ENCODE data around the gene COL26A1.
A peak's percentile ranks its signal among the peaks of the same experiment; 100 is the strongest.

The COL26A1 gene

DNA sequence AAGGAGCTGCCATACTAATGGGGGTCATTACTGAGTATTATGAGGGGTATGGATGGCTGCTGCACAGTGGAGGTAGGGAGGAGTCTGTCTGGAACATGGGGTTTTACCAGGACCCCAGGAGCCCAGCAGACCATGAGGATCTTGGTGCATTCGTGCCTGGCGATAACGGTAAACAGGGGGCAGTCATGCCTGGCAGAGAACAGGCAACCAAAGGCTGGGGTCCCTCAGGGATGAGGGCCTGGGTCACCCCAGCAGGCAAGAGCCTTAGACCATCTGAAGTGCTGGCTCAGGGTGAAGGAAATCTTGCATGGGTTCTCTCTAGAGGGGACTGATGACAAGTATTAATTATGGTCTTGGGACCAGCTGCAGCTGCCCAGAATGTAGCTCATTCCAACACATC is 220.3 kb downstream of the COL26A1 start:
- no peak for DNase-seq

DNA sequence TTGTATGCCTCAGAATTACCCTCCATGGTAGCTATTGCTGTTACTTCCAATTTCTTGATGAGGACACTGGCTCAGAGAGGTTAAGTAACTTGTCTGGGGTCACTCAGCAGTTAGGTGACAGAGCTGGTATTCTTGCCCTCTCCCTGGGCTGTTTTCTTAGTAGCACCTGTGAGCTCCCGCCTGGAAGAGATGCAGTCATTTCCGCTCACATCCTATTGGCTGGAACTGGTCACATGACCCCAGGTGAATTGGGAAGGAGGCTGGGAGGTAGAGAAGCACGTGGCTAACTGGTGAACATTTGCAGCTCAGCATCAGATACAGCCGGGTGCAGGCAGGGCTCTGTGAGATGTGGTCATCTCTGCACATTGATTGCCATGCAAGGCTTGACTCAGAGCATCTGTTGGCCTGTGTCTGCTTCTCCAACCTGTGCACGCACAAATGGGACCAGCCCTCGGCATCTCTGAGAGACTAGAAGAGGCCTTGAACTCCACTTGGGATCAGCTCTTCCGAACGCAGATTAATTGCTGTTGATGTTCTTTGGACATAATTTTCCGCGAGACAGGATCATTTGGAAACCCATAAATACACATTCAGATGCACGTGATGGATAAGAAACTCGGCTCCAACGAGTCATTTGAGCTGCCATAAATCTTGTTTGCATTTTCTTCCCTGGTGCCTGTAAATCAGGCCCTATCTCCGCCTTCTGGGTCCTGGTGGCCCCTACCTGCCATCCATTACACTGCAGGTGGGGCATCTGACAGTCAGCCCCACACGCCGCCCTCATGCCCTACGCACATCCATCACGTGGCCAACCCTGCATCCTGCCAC is 223.6 kb downstream of the COL26A1 start:
- no peak for DNase-seq

DNA sequence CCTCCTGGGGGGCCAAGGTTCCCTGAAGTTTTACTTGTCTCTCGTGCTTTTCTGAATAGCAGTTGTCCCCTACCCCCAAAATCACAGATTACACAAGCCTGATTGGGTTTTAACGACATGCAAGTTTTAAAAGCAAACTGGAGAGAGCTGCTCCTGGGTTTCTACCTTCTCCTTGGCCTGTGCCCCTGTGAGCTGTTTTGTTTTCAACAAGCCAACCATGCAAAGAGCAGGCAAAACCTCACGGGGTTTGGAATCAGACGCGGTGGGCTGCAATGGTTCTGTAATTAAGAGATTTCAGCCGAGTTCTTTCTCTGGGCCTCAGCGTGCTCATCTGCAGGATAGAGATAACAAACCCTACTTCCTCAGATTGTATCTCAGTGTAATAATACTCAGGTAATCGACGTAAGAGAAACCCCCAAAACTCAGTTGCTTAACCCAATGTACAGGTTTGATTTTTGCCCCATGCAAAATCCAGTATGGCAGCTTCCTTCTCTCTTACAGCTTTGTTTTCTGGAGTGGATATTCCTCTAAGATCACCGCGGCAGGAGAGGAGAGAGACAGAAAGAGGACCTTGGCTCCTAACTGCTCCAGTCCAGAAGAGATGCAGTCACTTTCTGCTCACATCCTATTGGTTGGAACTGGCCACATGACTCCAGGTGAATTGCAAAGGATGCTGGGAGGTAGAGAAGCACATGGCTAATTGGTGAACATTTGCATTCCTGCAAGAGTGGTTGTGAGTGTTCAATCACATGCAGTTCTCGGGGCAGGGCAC is 224.4 kb downstream of the COL26A1 start:
- DNase-seq, result no peak

DNA sequence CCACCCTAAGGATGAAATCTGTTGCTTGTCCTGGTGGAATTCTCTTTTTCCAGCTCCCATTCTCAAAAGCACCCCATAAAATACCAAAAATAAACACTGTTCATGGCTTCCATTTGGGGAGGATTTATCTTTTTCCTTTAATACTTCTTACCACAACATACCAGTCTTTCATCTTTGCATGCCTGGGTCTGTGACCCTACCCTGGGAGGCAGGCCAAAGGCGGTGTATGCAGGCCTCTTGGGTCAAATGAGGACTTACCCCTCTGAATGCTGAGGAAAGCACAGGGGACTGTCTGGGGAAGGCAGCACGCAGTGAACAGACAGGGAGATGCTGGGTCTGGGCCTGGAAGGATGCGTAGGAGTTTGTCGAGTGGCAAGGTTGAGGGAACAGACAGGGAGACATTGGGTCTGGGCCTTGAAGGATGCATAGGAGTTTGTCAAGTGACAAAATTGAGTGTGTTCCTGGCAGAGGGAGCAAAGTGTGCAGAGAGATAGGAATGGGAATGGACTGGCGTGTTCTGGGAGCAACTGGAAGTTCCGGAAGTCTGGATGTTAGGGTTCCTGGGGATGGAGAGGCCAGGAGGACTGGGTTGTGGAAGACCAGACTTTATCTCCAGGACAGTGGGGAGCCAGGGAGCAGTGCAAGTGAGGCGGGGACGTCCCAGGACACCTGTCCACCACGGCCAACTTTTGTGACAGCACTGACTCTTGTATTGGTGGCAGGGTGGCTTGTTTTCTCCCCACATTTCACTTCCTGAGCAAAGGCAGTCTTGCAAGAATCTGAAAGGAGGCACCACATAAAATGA is 225.7 kb downstream of the COL26A1 start:
- no peak for DNase-seq

DNA sequence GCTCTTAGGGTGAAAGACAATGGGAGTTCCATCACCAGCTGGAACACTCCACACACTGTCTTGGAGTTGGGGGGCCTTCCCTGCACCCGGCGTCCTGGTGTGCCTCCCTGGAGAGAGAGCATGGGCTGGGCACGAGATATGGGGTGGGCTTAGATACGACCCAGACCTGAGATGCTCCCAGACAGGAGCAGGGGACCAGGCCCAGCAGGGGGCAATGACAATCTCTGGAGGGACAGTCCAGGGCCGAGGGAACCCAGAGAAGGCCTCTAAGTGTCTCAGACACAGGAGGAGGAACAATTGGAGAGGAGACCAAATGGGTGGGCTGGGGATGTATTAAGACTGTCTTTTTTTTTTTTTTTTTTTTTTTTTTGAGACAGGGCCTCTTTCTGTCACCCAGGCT is 226.4 kb downstream of the COL26A1 start:
- DNase-seq, result no peak

DNA sequence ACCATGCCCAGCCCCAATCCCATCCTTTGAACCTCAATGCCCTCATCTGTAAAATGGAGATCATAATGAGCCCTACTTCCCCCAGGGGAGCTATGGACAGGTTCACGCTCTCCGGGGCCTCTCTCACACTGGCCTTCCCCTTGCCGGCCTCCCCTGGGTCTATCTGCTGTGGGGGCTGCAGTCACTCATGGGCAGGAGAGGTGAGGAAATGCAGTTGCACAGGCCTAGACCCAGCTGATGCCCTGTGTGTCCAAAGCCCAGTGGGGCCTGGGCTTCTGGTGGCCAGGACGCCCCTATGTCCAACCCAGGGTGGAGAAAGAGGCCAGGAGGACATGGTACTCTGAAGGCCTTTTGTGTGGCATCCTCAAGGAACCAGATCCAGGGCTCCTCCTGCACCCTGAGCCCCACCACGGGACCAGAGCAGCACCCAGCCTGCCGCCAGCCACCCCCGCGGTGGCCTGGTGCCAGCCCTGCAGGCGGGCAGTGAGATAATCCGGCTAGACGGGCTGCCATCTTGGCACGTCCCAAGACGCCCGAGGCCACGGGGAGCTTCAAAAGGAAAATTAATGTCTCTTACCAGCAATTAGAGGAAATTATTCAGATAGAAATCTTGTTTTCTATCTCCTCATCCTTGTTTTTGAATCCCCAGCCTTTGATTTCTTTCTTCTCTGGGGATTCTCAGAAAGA is 227.4 kb downstream of the COL26A1 start:
- DNase-seq, result no peak

DNA sequence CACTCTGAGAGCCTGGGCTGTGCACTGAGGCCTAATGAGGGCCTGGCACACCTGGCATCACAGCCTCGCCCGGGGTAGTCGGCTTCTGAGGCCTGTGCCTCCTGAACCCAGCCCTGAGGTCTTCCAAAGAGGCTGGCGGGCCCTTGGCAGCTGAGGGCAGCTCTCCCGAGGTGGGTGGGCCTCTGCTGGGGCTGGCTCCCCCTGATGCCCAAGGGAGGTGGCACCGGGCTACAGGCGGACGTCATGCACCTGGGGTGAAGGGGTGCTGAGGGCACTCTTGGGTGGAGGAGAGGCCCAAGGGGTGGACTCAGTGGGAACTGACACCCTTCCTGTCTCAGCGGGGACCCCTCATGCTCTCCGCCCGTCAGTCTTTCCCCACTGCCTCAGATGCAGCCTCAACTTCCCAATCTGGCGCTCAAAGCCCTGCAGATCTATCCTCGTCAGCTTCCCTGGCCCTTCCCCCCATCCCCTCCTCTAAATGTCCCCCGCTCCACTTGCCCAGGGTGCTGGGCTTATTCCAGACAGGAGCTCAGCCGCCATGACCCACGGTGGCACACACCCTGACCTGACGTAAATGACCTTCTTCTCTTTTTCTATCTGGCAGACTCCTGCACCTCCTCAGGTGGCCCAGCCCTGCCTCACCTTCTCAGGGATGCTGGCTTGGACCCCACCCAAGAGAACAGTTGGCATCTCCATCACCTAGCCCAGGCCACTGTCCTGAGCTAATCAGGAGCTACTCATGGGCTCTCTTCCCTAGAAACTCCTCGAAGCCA is 228.2 kb downstream of the COL26A1 start:
- DNase-seq, result no peak

DNA sequence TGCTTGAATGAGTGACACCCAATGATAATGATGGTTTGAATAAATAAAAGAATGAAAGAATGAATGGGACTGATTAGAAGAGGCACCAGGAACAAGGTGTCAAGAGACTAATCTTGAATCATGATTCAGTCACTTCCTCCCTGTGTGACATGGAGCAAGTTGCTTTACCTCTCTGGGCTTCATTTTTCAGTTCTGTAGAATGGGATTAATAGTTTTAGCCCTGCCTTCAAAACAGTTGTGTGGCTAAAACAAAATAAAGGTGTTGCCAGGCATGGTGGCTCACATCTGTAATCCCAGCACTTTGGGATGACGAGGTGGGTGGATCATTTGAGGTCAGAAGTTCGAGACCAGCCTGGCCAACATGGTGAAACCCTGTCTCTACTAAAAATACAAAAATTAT is 228.8 kb downstream of the COL26A1 start:
- DNase-seq, result no peak

DNA sequence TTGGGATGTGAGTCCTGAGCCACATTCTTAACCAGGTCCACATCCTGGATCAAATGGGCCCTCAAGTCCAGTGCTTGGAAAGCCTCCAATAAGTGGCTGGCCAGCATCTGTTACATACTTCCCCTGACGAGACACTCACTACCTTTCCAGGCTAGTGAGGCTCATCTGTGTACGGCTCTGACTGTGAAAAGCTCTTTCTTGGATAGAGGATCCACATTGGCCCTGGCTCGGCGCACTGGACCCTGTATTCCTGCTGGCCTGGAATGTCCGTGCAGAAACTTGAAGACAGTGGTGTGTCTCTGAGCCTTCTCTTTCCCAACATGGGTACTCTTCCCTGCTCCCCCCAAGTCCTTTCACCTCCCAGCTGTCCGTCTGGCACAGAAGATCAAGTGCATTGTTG is 230.9 kb downstream of the COL26A1 start:
- DNase-seq, result no peak

DNA sequence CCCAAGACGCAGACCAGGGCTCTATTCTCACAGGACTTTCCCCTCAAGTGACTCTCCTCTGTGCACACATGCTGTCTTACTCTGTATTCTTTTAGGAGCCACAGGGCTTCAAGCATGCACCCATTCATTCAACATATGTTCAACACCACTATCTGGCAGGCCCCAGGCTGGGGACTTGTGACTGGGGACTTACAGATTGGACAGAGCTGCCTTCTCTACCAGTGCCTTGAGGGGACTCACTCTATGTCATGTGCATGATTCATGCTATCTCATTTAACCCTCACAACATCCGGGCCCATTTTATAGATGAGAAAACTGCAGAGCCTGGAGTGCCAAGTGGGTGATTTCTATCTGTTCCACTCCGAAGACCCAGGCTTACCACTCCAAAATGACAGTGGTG is 232.1 kb downstream of the COL26A1 start:
- no peak for DNase-seq

DNA sequence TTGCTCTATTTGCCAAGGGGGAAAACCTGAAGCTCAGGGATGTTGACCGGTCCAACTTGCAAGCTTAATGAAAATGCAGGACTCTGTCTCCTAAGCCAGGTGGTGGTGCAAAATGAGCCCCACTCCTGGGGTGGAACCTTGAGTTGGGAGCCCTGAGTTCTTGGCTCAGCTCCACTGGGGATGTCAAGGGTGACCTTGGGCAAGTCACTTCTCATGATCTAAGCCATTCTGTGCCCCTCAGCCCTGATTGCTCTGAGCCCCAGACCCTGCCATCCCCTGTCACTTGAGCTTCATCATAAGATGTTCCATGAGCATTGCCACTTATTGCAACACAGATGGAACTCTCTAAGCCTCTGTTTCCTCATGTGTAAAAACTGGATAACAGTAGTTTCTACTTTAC is 232.6 kb downstream of the COL26A1 start:
- DNase-seq, result no peak

DNA sequence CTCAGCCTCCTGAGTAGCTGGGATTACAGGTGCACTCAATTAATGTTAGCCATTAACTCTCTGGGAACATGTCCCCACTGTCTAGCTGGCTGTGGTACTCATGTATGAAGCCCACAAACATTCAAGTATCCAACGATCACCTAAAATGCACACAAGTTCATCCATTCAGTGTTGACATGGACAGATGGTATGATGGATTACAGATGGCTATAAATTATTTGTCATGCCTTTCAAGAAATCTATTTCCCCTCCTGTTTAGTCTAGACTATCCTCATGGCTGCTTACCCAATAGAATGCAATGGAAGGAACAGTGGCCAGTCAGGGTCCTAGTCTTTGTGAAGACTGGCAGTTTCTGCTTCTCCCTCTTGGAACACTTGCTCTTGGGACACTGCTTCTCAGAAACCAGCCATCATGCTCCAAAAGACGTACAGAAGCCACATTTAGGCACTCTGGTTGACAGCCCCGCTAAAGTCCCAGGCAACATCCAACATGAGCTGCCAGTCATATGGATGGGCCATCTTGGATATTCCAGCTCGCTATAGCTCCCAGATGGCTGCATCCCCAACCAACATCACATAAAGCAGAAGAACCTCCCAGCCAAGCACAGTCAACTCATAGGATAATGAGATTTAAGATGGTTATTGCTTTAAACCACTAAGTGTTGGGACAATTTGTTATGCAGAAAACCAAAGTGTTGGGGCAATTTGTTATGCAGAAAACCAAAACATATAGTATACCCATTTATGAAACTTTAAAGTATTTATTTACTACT is 233.3 kb downstream of the COL26A1 start:
- DNase-seq, result no peak

DNA sequence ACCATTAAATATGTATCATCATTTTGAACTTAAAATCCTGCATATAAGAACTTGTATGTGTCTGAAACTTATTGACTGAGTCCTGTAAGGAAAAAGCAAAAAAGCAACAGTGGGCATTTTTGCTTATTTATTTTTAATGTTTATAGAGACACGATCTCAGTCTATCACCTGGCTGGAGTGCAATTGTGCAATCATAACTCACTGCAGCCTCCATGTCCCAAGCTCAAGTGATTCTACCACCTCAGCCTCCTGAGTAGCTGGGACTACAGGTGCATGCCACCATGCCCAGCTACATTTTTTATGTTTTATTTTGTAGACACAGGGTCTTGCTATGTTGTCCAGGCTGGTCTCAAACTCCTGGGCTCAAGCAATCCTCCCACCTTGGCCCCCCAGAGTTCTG is 234.2 kb downstream of the COL26A1 start:
- no peak for DNase-seq

DNA sequence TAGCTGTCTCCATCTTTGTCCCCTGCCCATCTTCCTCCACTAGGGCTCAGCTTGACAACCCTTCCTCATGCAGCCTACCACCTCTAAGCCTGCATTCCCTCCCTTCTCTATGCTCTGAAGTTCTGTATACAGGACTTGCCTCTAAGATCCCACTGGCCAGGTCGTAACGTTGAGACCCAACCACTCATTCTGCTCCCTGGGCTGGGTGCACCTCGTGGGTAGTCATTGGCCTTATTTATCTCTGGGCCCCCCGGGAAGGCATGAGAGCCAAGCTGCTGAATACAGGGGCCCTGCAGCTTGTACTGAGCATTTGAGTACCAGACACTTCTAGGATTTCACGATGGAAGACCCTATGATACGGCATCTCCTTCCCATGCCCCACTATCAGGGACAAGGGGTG is 235.3 kb downstream of the COL26A1 start:
- DNase-seq, result no peak

DNA sequence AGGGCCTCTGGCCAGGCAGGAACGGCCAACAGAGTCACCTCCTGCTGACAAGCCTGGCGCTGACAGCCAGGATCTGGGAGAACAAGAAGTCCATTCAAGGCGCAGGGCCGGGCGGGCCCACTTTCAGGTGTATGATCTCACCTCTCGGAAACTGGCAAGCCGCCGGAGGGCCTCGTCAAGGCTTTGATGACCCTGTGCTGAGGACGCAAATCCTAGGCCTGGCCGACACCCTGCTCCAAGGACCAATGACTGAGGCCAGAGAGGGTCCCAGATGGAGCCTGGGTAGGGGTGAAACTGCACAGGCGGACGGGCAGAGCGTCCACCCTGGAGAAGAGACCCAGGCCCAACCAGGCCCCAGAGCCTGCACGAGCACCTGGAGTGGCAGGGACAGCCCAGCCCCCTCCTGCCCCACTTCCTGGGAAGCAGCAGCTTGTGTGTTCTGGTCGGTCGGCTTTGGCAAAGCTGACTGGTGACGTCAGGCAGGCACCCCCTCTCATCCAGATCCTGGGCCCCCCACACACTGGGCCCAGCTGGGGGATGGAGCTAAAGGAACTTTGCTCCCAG is 235.8 kb downstream of the COL26A1 start:
- DNase-seq, result no peak

DNA sequence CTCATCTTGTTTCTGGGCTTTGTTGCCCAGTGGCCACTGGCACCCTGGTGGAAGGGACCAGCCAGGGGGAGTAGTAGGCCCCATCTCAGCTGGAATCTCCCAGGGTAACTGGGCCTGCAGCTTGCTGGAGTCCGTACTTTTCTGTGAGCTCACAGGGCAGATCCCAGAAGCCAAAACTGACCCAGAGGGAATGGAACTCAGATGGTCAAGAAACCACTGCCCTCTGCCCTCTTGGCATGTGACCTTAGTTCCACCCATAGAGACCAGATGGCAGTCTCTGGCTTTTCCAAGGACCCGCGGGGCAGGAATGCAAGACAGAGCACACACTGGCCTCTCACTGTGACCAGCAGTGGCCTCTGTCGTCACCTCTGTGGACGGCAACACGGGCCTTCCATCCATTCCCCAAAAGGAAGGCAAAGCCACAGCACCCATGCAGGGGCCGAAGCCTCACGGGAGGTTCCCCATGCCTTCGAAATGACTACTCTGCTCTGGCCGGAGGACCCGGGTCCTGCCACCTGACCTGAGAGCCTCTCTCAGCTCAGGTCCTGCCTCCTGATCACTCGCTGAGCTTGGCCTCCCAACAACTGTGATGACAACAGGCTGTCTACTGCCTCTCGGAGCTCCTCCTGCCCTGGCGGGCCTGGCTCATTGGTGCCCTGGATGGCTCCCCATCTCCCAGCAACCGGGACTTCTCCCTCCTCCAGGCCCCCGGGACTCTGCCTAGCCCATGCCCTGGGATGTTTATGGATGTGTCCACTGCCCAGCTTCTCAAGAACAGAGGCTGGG is 236.5 kb downstream of the COL26A1 start:
- DNase-seq, result no peak

DNA sequence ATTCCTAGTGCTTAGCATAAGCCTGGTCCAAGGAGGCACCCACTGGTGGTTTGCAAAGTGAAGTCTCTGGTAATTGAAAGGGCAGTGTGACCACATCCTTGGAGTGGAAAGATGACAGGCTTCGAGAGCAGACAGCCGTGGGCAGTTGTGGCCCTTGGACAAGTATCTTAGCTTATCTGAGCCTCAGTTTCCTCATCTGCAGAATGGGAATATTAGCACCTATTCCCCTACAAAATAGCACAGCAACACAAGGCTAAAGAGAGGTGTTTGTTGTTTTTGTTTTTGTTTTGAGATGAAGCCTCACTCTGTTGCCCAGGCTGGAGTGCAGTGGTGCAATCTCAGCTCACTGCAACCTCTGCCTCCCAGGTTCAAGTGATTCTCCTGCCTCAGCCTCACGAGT is 237.1 kb downstream of the COL26A1 start:
- no peak for DNase-seq

DNA sequence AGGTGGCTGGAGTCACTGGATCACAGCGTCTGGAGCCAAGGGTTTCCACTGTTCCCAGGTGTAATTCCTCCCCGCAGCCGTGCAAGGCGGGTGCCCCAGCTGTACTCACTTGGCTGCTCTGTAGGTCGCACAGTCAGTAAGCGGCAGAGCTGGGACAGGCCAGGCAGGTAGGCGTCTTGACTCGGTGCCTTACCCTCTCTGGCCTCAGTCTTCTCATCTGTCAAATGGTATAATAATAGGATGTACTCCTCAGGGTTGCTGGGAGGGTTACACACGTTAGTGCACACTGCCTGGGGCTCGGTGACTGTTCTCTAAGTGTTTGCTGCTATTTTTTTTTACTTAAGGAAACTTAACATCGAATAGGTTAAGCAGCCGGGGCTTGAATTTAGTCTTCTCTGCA is 239.4 kb downstream of the COL26A1 start:
- no peak for DNase-seq

DNA sequence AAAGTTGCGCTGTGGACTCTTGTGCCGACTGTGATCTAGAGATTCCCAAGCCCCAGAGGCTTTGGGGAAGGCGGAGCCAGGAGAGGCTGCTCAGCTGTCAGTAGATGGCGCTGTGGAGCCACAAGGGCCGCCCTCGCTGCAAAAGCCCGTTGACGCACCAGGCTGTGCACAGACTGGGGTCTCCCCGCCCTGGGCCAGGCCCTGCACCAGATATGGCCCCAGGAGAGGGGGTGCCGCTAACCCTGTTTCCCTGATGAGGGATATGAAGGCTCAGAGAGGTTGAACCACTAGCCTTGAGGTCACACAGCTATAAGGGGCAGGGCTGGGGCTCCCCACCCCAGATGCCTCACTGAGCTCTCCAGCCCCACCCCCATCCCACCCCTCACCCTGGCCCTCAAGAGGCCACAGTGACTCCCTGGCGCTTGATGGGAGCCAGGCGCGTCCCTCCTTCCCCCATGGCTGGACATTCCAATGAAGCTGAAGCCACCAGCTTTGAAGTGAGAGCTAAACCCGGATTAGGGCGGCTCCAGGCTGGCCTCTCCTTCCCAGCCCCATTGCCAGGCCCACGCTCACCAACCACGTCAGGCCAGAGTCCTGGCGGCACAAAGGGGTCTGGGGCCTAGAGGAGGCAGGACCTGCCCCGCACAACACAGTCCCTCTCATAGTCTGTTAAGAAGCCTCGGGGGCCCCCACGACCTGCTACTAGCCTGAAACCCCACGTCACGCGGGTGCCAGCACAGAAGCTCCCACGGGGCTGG is 240.0 kb downstream of the COL26A1 start:
- peak in 1 of 2 experiments; percentile 59 for DNase-seq

Data from NCI-H446 (cell line).